Stimulated activated CD4-positive, alpha-beta T cell treated with anti-CD3 and anti-CD28 coated beads, TNF-alpha, amount 100 ng/mL, for 1 hour (primary cell): Measurements from ENCODE around the gene S100A4.

Experiments used
- DNase-seq, 3 donors: peaks; one replicate each; pipeline ENCODE4 v3.0.0-alpha.2; 2020; ENCODE audit warnings: low read depth in 3 of 3, low spot score in 1 of 3

Gene S100A4

DNA sequence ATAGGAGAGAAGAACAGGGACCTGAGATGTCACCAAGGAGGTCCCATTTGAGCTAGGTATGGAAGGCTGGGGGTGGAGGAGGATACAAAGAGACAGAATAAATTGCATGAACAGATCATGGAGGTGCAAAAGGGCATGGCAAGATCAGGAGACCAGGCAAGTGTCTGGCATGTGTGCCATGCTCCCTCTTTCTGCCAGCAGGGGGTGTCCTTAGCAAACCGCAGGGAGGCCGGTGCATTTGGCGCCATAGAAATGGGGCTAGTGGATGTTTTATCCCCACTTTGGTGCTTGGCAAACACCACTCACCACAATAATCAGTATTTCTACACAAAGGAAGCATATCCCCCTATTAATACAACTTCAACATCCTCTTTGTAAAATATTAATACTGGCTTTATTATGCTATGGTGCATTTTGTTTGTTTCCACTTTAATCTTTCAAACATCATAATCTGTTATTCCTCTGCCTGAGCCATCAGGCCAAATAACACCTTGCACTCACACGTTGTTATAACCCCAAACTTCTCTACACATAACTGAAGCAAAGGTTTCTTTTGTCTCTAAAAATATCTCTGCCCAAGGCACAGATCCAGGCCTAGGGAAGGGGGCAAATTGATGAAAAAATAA, 35.8 kb downstream of the S100A4 start:
- DNase-seq, result peak; percentile 18 to 44 (median 35)

DNA sequence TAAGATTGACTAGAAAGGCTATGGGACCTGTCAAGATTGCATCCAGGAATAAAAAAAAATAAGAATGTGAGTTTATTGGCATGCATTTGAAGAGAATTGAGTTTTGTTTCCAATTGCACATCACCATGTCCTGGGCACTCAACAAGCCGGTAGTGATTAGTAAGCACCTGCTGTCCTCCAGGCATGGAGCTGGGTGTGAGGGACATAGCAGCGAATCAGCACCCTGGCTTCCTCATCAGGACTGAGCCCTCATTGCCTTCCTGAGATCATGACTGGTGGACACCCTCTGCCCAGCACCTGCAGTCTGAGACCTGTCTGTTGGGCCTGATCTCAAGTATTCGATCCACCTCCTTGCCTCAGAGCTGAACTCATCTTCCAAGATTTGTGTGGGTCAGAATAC, 36.6 kb downstream of the S100A4 start:
- DNase-seq, result no peak

- DNase-seq, result no peak
These were observed 37.6 kb downstream of the S100A4 start for GRCh38 chr1:153507926-153508583.

- DNase-seq, result no peak
These were observed 38.7 kb downstream of the S100A4 start for GRCh38 chr1:153506831-153507413.

- DNase-seq, result no peak
These were observed 39.2 kb downstream of the S100A4 start for GRCh38 chr1:153506386-153506785.

DNA sequence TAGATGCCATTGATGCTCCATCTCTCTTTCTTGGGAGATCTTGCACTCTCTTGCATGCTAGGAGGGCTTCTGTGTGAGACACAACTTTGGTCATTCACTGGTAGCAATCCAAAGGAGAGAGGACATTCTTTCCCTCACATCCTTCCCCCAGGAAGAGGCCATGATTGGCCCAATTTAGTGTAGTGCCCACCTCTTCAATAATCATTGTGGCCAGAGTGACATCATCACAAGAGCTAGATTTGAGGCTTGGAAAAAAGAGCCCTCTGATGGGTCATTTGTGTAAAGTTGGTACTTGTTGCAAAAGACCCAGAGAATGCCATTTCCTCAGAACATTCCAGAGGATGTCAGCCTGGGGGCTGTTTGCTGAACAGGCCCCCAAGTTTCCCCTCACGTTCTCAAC, 40.0 kb downstream of the S100A4 start:
- no peak for DNase-seq

DNA sequence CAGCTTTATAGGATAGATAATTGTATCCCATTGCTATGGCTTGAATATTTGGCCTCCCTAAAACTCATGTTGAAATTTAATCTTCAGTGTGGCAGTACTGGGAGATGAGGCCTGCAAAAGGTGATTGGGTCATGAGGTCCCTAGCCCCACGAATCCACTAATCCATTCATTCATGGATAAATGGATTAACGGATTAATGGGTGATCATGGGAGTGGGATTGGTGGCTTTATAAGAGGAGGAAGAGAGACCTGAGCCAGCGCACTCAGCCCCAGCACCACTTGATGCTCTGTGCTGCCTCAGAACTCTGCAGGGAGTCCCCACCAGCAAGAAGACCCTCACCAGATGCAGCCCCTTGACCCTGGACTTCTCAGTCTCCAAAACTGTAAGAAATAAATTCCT, 41.8 kb downstream of the S100A4 start:
- no peak for DNase-seq

DNA sequence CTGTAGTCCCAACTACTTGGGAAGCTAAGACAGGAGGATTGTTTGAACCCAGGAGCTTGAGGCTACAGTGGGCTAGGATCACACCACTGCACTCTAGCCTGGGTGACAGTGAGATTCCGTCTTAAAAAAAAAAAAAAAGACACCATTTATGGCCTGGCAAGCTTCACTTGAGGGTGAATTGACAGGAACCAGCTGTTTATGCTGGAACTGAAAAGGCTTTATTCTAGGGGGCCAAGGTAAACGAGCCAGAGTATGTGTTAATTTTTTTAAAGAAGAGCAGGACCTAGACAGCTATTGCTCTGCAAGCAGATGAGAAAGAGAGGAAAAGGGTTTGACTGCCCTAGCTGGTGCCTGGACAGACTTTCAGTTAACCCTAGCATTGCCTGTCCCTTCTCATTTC, 46.9 kb downstream of the S100A4 start:
- DNase-seq, result no peak

DNA sequence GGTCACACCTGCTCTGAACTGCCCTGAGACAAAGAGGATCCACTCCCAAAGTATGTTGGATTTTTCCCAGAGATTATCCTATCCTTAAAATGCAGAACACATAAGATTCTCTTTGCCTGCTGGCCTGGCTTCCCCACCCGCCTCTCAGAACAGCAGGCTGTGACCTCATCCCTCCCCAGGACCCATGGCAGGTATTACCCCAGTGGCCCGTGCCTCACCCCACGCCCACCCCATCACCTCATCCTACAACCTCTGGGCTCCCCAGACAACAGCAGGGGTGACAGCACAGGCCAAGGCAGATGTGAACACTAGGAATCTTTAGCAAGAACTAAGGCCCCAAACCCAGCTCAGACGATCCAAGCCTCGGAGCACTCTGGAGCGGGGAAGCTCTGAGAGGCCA, 50.1 kb downstream of the S100A4 start:
- DNase-seq, result no peak

GRCh38 chr1:153494976-153495535, 50.5 kb downstream of the S100A4 start:
- peak; percentile 20 to 73 (median 26) for DNase-seq
